Measurements from ENCODE around the gene OR56A4. TPM values are rescaled to one million over a fixed set of nuclear protein-coding genes. Genes with fewer than 3 reads are reported as not detected.

The OR56A4 gene
- total RNA-seq, 1 experiment from 2014 or later = 0.20 TPM

DNA sequence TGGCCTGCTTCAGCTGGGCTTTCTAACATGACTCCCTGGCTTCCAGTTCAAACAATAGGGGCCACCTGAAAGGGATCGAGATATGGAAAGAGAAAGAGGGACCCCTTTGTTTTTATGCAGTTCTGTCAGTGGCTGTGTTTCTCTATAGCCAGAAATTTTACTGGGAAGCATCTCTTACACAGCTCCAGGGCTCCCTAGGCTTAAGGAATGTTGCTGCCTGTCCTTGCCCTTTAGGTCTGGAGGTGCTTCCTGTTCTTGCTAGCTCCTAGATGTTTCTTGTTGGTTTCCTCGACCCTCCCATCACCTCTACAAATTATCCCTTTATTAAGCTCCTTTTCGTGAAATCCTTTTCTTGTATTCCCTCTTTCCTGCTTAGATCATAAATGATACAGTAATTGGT, 45.6 kb upstream of the OR56A4 start:
- H3K9me3 Mint-ChIP-seq = peaks cover 7% of the 10 kb centered on the region
- H3K4me1 Mint-ChIP-seq = peaks cover 24% of the 10 kb centered on the region
- H3K27ac Mint-ChIP-seq = no peak overlapping the region
- H3K36me3 Mint-ChIP-seq = no peaks in the 10 kb centered on the region
- no peak overlapping the region for H3K4me3 Mint-ChIP-seq
- H3K27me3 Mint-ChIP-seq (ENCODE audit: low read depth) = no peaks in the 10 kb centered on the region; the same call in 1 of the 2 replicates
- ChIA-PET POLR2A (no interaction called here), CTCF (interaction anchor here (1.0 to 1.9 kb wide), 2 partner anchors 10 to 301 kb away, joined by 4 to 6 read pairs; no protein-coding TSS in a partner anchor)
- TF ChIP-seq, protein P1, sequence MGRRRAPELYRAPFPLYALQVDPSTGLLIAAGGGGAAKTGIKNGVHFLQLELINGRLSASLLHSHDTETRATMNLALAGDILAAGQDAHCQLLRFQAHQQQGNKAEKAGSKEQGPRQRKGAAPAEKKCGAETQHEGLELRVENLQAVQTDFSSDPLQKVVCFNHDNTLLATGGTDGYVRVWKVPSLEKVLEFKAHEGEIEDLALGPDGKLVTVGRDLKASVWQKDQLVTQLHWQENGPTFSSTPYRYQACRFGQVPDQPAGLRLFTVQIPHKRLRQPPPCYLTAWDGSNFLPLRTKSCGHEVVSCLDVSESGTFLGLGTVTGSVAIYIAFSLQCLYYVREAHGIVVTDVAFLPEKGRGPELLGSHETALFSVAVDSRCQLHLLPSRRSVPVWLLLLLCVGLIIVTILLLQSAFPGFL (CRISPR knock-in tag; IDR thresholded peaks at IDR 0.05; ENCODE audit: borderline replicate concordance) = no peak
- ATAC-seq = peak; percentile 56; the same call in 1 of the 2 replicates
- no peak for DNase-seq (ENCODE audit: low spot score)

DNA sequence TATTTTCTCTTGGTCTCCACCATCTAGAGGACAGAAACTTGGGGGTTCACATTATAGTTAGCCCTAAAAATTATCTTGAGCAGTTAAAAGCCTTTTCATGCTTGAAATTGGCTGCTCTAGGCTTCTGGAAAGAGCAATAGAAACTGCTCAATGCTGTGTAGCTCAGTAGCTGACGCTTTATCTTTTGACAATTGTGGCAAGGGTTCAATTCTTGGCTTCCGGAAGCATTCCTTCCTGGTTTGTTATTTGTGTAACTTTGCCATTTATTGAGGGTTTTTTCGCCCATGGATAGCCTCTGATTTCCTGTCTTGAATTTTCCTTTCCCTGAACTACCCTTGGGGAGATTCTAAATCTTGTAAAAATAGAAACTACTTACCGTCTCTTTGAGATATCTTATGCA, 34.1 kb upstream of the OR56A4 start:
- TF ChIP-seq, protein P2, sequence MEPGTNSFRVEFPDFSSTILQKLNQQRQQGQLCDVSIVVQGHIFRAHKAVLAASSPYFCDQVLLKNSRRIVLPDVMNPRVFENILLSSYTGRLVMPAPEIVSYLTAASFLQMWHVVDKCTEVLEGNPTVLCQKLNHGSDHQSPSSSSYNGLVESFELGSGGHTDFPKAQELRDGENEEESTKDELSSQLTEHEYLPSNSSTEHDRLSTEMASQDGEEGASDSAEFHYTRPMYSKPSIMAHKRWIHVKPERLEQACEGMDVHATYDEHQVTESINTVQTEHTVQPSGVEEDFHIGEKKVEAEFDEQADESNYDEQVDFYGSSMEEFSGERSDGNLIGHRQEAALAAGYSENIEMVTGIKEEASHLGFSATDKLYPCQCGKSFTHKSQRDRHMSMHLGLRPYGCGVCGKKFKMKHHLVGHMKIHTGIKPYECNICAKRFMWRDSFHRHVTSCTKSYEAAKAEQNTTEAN (CRISPR knock-in tag; IDR thresholded peaks at IDR 0.05) = no peak
- TF ChIP-seq ATF1 (CRISPR knock-in tag; IDR thresholded peaks at IDR 0.05) (no peak), ZNF121 (CRISPR knock-in tag; IDR thresholded peaks at IDR 0.05) (no peak), ZNF396 (CRISPR knock-in tag; IDR thresholded peaks at IDR 0.05; ENCODE audit: borderline replicate concordance) (no peak)
- TF ChIP-seq, protein P3, sequence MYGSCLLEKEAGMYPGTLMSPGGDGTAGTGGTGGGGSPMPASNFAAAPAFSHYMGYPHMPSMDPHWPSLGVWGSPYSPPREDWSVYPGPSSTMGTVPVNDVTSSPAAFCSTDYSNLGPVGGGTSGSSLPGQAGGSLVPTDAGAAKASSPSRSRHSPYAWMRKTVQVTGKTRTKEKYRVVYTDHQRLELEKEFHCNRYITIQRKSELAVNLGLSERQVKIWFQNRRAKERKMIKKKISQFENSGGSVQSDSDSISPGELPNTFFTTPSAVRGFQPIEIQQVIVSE (CRISPR knock-in tag; IDR thresholded peaks at IDR 0.05; ENCODE audit: borderline replicate concordance) = no peak
- TF ChIP-seq, protein P4, sequence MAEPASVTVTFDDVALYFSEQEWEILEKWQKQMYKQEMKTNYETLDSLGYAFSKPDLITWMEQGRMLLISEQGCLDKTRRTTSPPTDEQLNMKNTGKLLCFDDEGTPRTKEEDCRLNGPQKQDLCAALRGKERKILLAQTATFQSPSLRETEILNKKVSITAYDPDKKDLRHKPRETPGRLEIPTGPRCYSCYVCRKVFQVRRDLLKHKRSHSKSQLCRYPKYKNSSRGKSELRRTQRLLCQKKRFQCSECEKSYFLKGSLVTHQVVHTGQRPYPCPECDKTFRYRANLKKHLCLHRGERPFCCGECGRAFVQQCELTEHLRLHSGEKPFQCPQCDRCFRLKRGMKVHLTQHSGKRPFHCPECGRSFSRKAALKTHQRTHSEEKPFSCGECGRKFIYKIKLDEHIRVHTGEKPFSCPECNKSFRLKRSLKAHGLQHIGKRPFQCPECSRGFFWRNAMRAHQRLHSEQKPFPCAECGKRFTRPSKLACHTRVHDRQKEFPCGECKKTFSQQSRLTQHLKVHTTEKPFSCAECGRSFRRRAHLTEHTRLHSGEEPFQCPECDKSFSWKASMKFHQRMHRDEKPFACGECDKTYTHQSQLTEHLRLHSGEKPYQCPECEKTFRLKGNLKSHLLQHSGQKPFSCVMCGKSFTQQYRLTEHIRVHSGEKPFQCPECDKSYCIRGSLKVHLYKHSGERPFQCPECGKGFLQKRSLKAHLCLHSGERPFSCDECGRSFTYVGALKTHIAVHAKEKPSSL (CRISPR knock-in tag; conservative IDR thresholded peaks at IDR 0.05) = no peak
- H3K27ac Mint-ChIP-seq = no peak overlapping the region
- no peaks in the 10 kb centered on the region for H3K27me3 Mint-ChIP-seq (ENCODE audit: low read depth)
- no peak overlapping the region for H3K4me3 Mint-ChIP-seq
- ATAC-seq = no peak
- DNase-seq (ENCODE audit: low spot score) = no peak
- no peaks in the 10 kb centered on the region for H3K36me3 Mint-ChIP-seq
- POLR2A ChIA-PET = no interaction called here
- CTCF ChIA-PET = interaction anchor here (0.9 to 1.2 kb wide), 3 partner anchors 11 to 323 kb away, joined by 3 to 4 read pairs (median 3); no protein-coding TSS in a partner anchor
- peaks cover 3% of the 10 kb centered on the region for H3K4me1 Mint-ChIP-seq
- peaks cover 7% of the 10 kb centered on the region for H3K9me3 Mint-ChIP-seq

DNA sequence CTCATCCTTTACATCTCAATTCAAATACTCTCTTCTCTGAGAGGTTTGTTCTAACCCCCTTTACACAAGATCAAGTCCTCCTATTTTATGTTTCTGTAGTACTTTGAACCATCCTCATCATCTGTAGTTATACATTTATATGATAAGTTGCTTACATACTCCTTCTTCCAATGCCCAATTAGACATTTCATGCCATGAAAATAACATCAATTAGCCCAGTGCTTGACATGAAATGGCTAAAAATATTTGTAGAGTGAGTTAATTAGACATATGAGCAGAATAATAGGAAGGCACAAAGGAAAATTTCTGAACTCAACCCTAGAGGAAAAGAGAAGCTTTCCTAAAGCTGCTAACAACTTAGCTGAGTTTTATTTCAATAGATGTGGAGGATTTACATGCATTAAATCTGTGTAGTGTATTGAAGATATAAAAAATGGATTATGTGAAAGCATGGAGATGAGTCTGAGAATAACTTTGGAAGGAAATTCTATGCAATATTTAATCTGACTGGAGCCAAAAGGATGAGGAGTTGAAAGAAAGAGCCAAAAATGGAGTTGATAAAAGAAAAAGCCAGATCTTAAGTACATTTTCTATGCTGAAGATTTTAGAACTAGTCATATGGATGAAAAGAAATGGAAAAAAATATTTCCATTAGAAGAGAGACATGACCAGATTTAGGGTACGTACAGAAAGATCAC, 24.1 kb upstream of the OR56A4 start, which contains the start of gene OR56A1:
TSS of gene OR56A1 (minus strand) at position 51 of the 698 bp plus-strand sequence. CDS start 3,066 bp downstream, outside the sequence.
- H3K36me3 Mint-ChIP-seq = no peaks in the 10 kb centered on the region
- no peak for ATAC-seq
- H3K9me3 Mint-ChIP-seq = no peaks in the 10 kb centered on the region
- POLR2A ChIA-PET = no interaction called here
- H3K27me3 Mint-ChIP-seq (ENCODE audit: low read depth) = no peaks in the 10 kb centered on the region
- no peaks in the 10 kb centered on the region for H3K4me1 Mint-ChIP-seq
- H3K4me3 Mint-ChIP-seq = no peak within 1 kb of the TSS
- H3K27ac Mint-ChIP-seq = no peak within 1 kb of the TSS
- no peak for DNase-seq (ENCODE audit: low spot score)
- no peak for TF ChIP-seq FOXK1 (CRISPR knock-in tag; IDR thresholded peaks at IDR 0.05)
- no peak for TF ChIP-seq FOXJ3 (CRISPR knock-in tag; IDR thresholded peaks at IDR 0.05; ENCODE audit: borderline replicate concordance)
- no peak for TF ChIP-seq ZNF396 (CRISPR knock-in tag; IDR thresholded peaks at IDR 0.05; ENCODE audit: borderline replicate concordance)
- TF ChIP-seq, protein P5, sequence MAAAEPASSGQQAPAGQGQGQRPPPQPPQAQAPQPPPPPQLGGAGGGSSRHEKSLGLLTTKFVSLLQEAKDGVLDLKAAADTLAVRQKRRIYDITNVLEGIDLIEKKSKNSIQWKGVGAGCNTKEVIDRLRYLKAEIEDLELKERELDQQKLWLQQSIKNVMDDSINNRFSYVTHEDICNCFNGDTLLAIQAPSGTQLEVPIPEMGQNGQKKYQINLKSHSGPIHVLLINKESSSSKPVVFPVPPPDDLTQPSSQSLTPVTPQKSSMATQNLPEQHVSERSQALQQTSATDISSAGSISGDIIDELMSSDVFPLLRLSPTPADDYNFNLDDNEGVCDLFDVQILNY (CRISPR knock-in tag; IDR thresholded peaks at IDR 0.05) = no peak
- TF ChIP-seq NR1H2 (CRISPR knock-in tag; IDR thresholded peaks at IDR 0.05) = no peak
- no peak for TF ChIP-seq RORB (CRISPR knock-in tag; IDR thresholded peaks at IDR 0.05)
- no peak for TF ChIP-seq ZNF138 (CRISPR knock-in tag; conservative IDR thresholded peaks at IDR 0.05)
- TF ChIP-seq JUN (CRISPR knock-in tag; IDR thresholded peaks at IDR 0.05) = no peak
- CTCF ChIA-PET = interaction anchor here (1.9 kb wide), 1 partner anchor 323 kb away, joined by 7 read pairs; no protein-coding TSS in a partner anchor

Data from WTC11 (cell line).